GM12892 (cell line): ENCODE data around the gene WWOX.

Source experiments
- POLR2A ChIP-seq: IDR thresholded peaks from 2 replicates; pipeline ENCODE4 v1.6.1; 2011; ENCODE audit warnings: low read depth, low read length, control low read depth
- POLR2AphosphoS5 ChIP-seq: IDR thresholded peaks from 2 replicates; pipeline ENCODE4 v1.6.1; 2011; ENCODE audit warnings: low read depth, low read length, control low read depth

DNA sequence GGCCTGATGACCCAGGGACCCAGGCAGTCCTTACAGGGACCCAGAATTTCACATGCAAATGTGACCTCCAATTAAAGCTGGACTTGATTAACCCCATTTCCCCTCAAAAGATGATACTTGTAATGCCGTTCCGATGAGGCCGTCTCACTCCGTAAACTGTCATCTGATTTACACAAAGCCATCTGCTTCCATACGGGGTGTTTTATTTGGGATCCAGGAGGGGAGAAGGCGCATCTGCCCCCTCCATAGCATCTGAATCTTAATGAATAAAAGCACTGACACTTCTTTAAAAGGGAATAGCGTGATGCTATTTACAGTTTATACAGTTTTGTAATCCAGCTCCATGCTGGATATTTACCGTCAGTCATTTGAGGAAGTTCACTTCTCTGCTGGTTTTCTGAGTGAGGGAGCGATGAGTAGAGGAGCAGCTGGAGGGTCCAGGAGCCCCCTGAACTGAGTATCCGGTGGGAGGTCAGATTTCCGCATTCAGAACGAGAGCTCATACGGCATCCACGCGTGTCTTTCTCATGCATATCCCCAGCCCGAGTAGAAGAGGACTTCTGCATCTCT is 452.7 kb downstream of the WWOX start:
- no peak for TF ChIP-seq POLR2A
- no peak for TF ChIP-seq POLR2AphosphoS5
